H1 (cell line): ENCODE measurements around the gene CCDC183. TPM values are rescaled to one million over a fixed set of nuclear protein-coding genes. Genes with fewer than 3 reads are reported as not detected.
"Not testable (repeated sequence)": the region's sequence is repeated elsewhere in the genome, so short reads cannot be mapped to it uniquely, and the experiment has no call there.

Experiments used
- CTCF ChIA-PET: fragments of 300-600 bp; sonication (Branson Sonifier 250); formaldehyde crosslinking; loops from one replicate; lab custom pipeline; 2021; ENCODE audit not compliant: partially characterized antibody; lab: Charles Lee
- POLR2A ChIA-PET: fragments of 300-600 bp; sonication (Branson Sonifier 250); formaldehyde crosslinking; loops from one replicate; lab custom pipeline; 2021; ENCODE audit warnings: inconsistent platforms; ENCODE audit not compliant: partially characterized antibody; lab: Charles Lee
- DNase-seq, 2 experiments: peaks; one replicate each; pipeline versions ENCODE4 v3.0.0 to v3.0.0-alpha.2; 2010 to 2022; ENCODE audit warnings: low spot score in 2 of 2, low read depth in 1 of 2, mixed read lengths in 1 of 2
- FAIRE-seq: peaks from 2 replicates; lab custom pipeline; 2011; peaks lifted over from hg19 to GRCh38; lab: Jason Lieb, UNC
- H2AFZ ChIP-seq: 2 replicates; pipeline ENCODE4 v1.8.1; 2012; ENCODE audit warnings: low read length, inconsistent platforms
- H2AK5ac ChIP-seq: 2 replicates; pipeline ENCODE4 v1.6.1; 2013; ENCODE audit warnings: low read depth, low read length
- H2BK120ac ChIP-seq: replicated peaks from 2 replicates; pipeline ENCODE3; 2013; ENCODE audit warnings: low read depth, low read length, inconsistent platforms
- H2BK12ac ChIP-seq: 2 replicates; pipeline ENCODE4 v1.6.1; 2013; ENCODE audit warnings: low read depth, low read length
- H2BK15ac ChIP-seq: 2 replicates; pipeline ENCODE4 v1.6.1; 2013; ENCODE audit warnings: low read length
- H2BK20ac ChIP-seq: 2 replicates; pipeline ENCODE4 v1.6.1; 2013; ENCODE audit warnings: low read length
- H2BK5ac ChIP-seq: 2 replicates; pipeline ENCODE4 v1.6.1; 2013; ENCODE audit warnings: low read depth, low read length
- H3K14ac ChIP-seq: 2 replicates; pipeline ENCODE4 v1.6.1; 2013; ENCODE audit warnings: inconsistent platforms; ENCODE audit not compliant: insufficient read length
- H3K18ac ChIP-seq: 2 replicates; pipeline ENCODE4 v1.6.1; 2013; ENCODE audit warnings: low read length; ENCODE audit errors: extremely low read depth
- H3K23ac ChIP-seq: 2 replicates; pipeline ENCODE4 v1.6.1; 2013; ENCODE audit warnings: inconsistent platforms; ENCODE audit not compliant: insufficient read length
- H3K23me2 ChIP-seq: 2 replicates; pipeline ENCODE4 v1.6.1; 2013; ENCODE audit warnings: low read depth, low read length
- H3K27ac ChIP-seq: 2 replicates; pipeline ENCODE4 v1.6.1; 2011; ENCODE audit warnings: low read depth, low read length, inconsistent platforms
- H3K27me3 ChIP-seq, 4 experiments: replicated peaks in 1 of 4; 1 replicate in 1 of 4; 2 replicates in 3 of 4; pipeline versions ENCODE4 v1.6.1 to v1.8.1; 2011 to 2013; ENCODE audit warnings: low read length in 3 of 4, mild to moderate bottlenecking in 3 of 4, inconsistent platforms in 2 of 4, mixed read lengths in 2 of 4, moderate library complexity in 1 of 4; ENCODE audit not compliant: control insufficient read depth in 3 of 4, insufficient read depth in 3 of 4; ENCODE audit errors: extremely low read depth in 1 of 4
- H3K36me3 ChIP-seq, 4 experiments: 2 replicates each; pipeline versions ENCODE4 v1.6.1 to v1.8.1; 2011 to 2013; ENCODE audit warnings: mild to moderate bottlenecking in 4 of 4, low read length in 3 of 4, moderate library complexity in 2 of 4, control low read depth in 1 of 4, inconsistent platforms in 1 of 4; ENCODE audit not compliant: insufficient read depth in 4 of 4, control insufficient read depth in 2 of 4
- H3K4ac ChIP-seq: replicated peaks from 2 replicates; pipeline ENCODE3; 2013; ENCODE audit warnings: low read length, low read depth, mixed read lengths, inconsistent platforms; ENCODE audit not compliant: insufficient read length
- H3K4me1 ChIP-seq, 4 experiments: replicated peaks in 1 of 4; 1 replicate in 1 of 4; 2 replicates in 3 of 4; pipeline versions ENCODE4 v1.6.1 to v1.8.1; 2011 to 2013; ENCODE audit warnings: low read length in 3 of 4, inconsistent platforms in 2 of 4, mixed read lengths in 1 of 4; ENCODE audit not compliant: insufficient read depth in 4 of 4, control insufficient read depth in 3 of 4
- H3K4me2 ChIP-seq, 2 experiments: 2 replicates each; pipeline versions ENCODE4 v1.6.1 to v1.8.1; 2011 to 2013; ENCODE audit warnings: low read depth in 2 of 2, low read length in 2 of 2, control low read depth in 1 of 2, inconsistent platforms in 1 of 2, mild to moderate bottlenecking in 1 of 2; ENCODE audit not compliant: insufficient read depth in 1 of 2
- H3K4me3 ChIP-seq, 4 experiments: fragments of 200-600, 300-600 bp in 1 of 4; sonication (generic), shearing (Covaris generic), sonication (Bioruptor Twin) in 1 of 4; 2 replicates each; pipeline versions ENCODE4 v1.5.1 to v1.8.1; 2011 to 2016; ENCODE audit warnings: low read length in 4 of 4, low read depth in 3 of 4, control low read depth in 2 of 4, inconsistent platforms in 2 of 4, mild to moderate bottlenecking in 2 of 4, mixed read lengths in 1 of 4, moderate library complexity in 1 of 4; ENCODE audit not compliant: insufficient read depth in 2 of 4; ENCODE audit errors: extremely low read depth in 1 of 4
- H3K56ac ChIP-seq: replicated peaks from 2 replicates; pipeline ENCODE3; 2013; ENCODE audit warnings: low read depth, mild to moderate bottlenecking, mixed read lengths, low read length, inconsistent platforms; ENCODE audit not compliant: insufficient read length
- H3K79me1 ChIP-seq: 2 replicates; pipeline ENCODE4 v1.6.1; 2013; ENCODE audit warnings: low read depth, low read length, control low read depth
- H3K79me2 ChIP-seq, 2 experiments: 2 replicates each; pipeline versions ENCODE4 v1.6.1 to v1.8.1; 2012 to 2013; ENCODE audit warnings: low read length in 2 of 2, mild to moderate bottlenecking in 2 of 2, inconsistent platforms in 1 of 2; ENCODE audit not compliant: insufficient read depth in 2 of 2, control insufficient read depth in 1 of 2
- H3K9ac ChIP-seq, 4 experiments: replicated peaks in 1 of 4; 1 replicate in 1 of 4; 2 replicates in 3 of 4; pipeline versions ENCODE4 v1.6.1 to v1.8.1; 2011 to 2013; ENCODE audit warnings: low read depth in 3 of 4, low read length in 3 of 4, control low read depth in 2 of 4, mild to moderate bottlenecking in 2 of 4, moderate library complexity in 2 of 4, inconsistent platforms in 1 of 4; ENCODE audit errors: extremely low read depth in 1 of 4
- H3K9me3 ChIP-seq, 2 experiments: 2 replicates each; pipeline versions ENCODE4 v1.6.1 to v1.8.1; 2012 to 2013; ENCODE audit warnings: mild to moderate bottlenecking in 2 of 2, moderate library complexity in 2 of 2, control low read depth in 1 of 2, inconsistent platforms in 1 of 2, low read depth in 1 of 2, low read length in 1 of 2, mixed read lengths in 1 of 2; ENCODE audit not compliant: insufficient read depth in 2 of 2
- H4K20me1 ChIP-seq, 2 experiments: replicated peaks in 1 of 2; 2 replicates each; pipeline versions ENCODE3 to v1.8.1; 2011 to 2013; ENCODE audit warnings: inconsistent platforms in 2 of 2, low read length in 2 of 2, mild to moderate bottlenecking in 1 of 2; ENCODE audit not compliant: insufficient read depth in 2 of 2, control insufficient read depth in 1 of 2
- H4K5ac ChIP-seq: 2 replicates; pipeline ENCODE4 v1.6.1; 2013; ENCODE audit warnings: low read length, low read depth, mixed read lengths, inconsistent platforms; ENCODE audit not compliant: insufficient read length
- H4K8ac ChIP-seq: 2 replicates; pipeline ENCODE4 v1.8.0; 2013; ENCODE audit warnings: mild to moderate bottlenecking, moderate library complexity, low read length, inconsistent platforms; ENCODE audit not compliant: insufficient read depth; ENCODE audit errors: extremely low read depth
- H4K91ac ChIP-seq: replicated peaks from 2 replicates; pipeline ENCODE3; 2013; ENCODE audit warnings: low read length, mixed read lengths, inconsistent platforms; ENCODE audit not compliant: insufficient read length
- WGBS, 2 experiments: shearing (Covaris generic) in 1 of 2; methylation state at CpG; one replicate each; pipeline versions ENCODE4 v1.1.6 to v1.1.7; 2013 to 2015; ENCODE audit warnings: low lambda C conversion rate in 2 of 2, mixed read lengths in 2 of 2, inconsistent platforms in 1 of 2, low coverage in 1 of 2, missing lambda C conversion rate in 1 of 2; ENCODE audit not compliant: insufficient replicate concordance in 2 of 2, insufficient coverage in 1 of 2, insufficient read length in 1 of 2; ENCODE audit errors: extremely low coverage in 1 of 2, missing lambda C conversion rate in 1 of 2; 5-methylcytosine and 5-hydroxymethylcytosine counted together
- polyA plus RNA-seq, 7 experiments: library from polyadenylated mRNA; depleted of rRNA in 3 of 7; stranded (reverse) in 5 of 7; unstranded in 2 of 7; fragments of >200 nt in 5 of 7; fragments of 200-250 nt in 2 of 7; gene quantifications; 1 replicate in 5 of 7; 2 replicates in 1 of 7; 4 replicates in 1 of 7; pipeline versions ENCODE4 v1.2.1 to v1.2.3, GENCODE V29; 2011 to 2013; ENCODE audit warnings: missing spikeins in 2 of 7, mixed read lengths in 2 of 7
- total RNA-seq: library from RNA; stranded (reverse); fragmentation: NEBNext Ultra II Directional; extraction: Animal tissue kit (Norgen Biotek cat#: 25700); gene quantifications from 2 replicates; pipeline ENCODE4 v1.2.1, GENCODE V29; 2021

CCDC183 gene
- total and polyA plus RNA-seq, 2 of the 8 experiments (the other 6 are each of a cell fraction or from before 2014, with no cell fraction given): 0.51 to 1.6 TPM

GRCh38 chr9:136803009-136803550 is 6.9 kb downstream of the CCDC183 start:
- POLR2A ChIA-PET: interaction anchor here (1.3 to 7.8 kb wide), 2 partner anchors 10 to 17 kb away, joined by 3 to 96 read pairs; no protein-coding TSS in a partner anchor
- WGBS, 2 experiments: 84% methylated on average over 8 of the region's 9 CpGs; no CpG with 5 or more reads in 1 of the 2 experiments

More at GRCh38 chr9:136803009-136803550, 6.9 kb downstream of the CCDC183 start:
- H2BK20ac ChIP-seq, H3K79me2 ChIP-seq, H4K20me1 ChIP-seq, H3K9me3 ChIP-seq, H3K56ac ChIP-seq, H4K8ac ChIP-seq, H3K4me3 ChIP-seq, H3K9ac ChIP-seq, H4K5ac ChIP-seq, H3K36me3 ChIP-seq, H3K23ac ChIP-seq, FAIRE-seq, H2BK15ac ChIP-seq, H3K27ac ChIP-seq, H2BK12ac ChIP-seq, H2BK5ac ChIP-seq, H2AFZ ChIP-seq, H3K18ac ChIP-seq, H4K91ac ChIP-seq, DNase-seq, H2AK5ac ChIP-seq, H2BK120ac ChIP-seq, H3K4me2 ChIP-seq, H3K14ac ChIP-seq, H3K79me1 ChIP-seq, H3K4ac ChIP-seq: not testable (repeated sequence)
- Histone ChIP-seq H3K23me2 (peaks cover 19% of the 10 kb centered on the region; the same call in 1 of the 2 replicates), H3K27me3 (peaks cover 0 to 32% (median 18%) of the 10 kb centered on the region in 4 experiments; a peak in 5 of 7 replicates), H3K4me1 (peaks cover 0 to 20% (median 12%) of the 10 kb centered on the region in 4 experiments; a peak in 6 of 7 replicates)
- CTCF ChIA-PET: interaction anchor here (0.8 to 5.2 kb wide), 7 partner anchors 11 to 201 kb away, joined by 3 to 35 read pairs (median 5); partner anchors contain the start of genes AJM1 and C8G
